ENCODE results near the gene CDON.

- no peak for TF ChIP-seq CTCF (IDR thresholded peaks at IDR 0.05)
- TF ChIP-seq EZH2 (IDR thresholded peaks at IDR 0.05): no peak
These were observed 67.4 kb downstream of the CDON start for GRCh38 chr11:125995313-125995712.
